ENCODE results near the gene STXBP1. TPM values are rescaled to one million over a fixed set of nuclear protein-coding genes. Genes with fewer than 3 reads are reported as not detected.

Gene STXBP1
- polyA plus RNA-seq, 2 of the 4 experiments (the other 2 are of a cell fraction), result 13.3 to 22.6 TPM

GRCh38 chr9:127690735-127691134, 78.7 kb downstream of the STXBP1 start:
- 91% methylated on average over 10 of the region's 10 CpGs for WGBS (ENCODE audit: missing lambda C conversion rate)
- POLR2A ChIA-PET, result no interaction called here

GRCh38 chr9:127692071-127692470, 80.0 kb downstream of the STXBP1 start:
- 91% methylated on average over 20 of the region's 20 CpGs for WGBS (ENCODE audit: missing lambda C conversion rate)
- Histone ChIP-seq H3K4me1 (no peaks in the 10 kb centered on the region), H3K4me3 (no peak overlapping the region), H3K4me2 (no peak overlapping the region), H3K9me3 (no peaks in the 10 kb centered on the region), H3K27ac (no peak overlapping the region)
- ATAC-seq (no peak), FAIRE-seq (no peak), DNase-seq (ENCODE audit: low read depth in 1 of 2, low spot score in 1 of 2) (no peak)
- ChIA-PET CTCF (interaction anchor here (1.0 to 3.2 kb wide), 4 partner anchors 10 to 229 kb away, joined by 4 to 13 read pairs (median 6); partner anchors contain the start of gene TOR2A), POLR2A (no interaction called here)
- TF ChIP-seq RAD21 (conservative IDR thresholded peaks at IDR 0.05 in 1 of 2, IDR thresholded peaks at IDR 0.05 in 1 of 2) (no peak), MAX (IDR thresholded peaks at IDR 0.05) (no peak), ZFP36 (IDR thresholded peaks at IDR 0.05; ENCODE audit: borderline replicate concordance, partially characterized antibody) (no peak), SMC3 (IDR thresholded peaks at IDR 0.05) (no peak), HES2 (IDR thresholded peaks at IDR 0.05) (no peak), JUNB (IDR thresholded peaks at IDR 0.05) (no peak), EP300 (IDR thresholded peaks at IDR 0.05) (no peak), TP53 (CRISPR knock-in tag; IDR thresholded peaks at IDR 0.05) (no peak), NFE2L2 (conservative IDR thresholded peaks at IDR 0.05; ENCODE audit: low read length) (no peak), PHF8 (IDR thresholded peaks at IDR 0.05; ENCODE audit: borderline replicate concordance, low read depth) (no peak)

More at GRCh38 chr9:127690735-127691134, 78.7 kb downstream of the STXBP1 start:
- CTCF ChIA-PET, result interaction anchor here (1.7 to 3.2 kb wide), 3 partner anchors 8 to 186 kb away, joined by 4 to 13 read pairs (median 7); partner anchors contain the start of gene TOR2A
- no peak overlapping the region for H3K27ac ChIP-seq
- FAIRE-seq (no peak), DNase-seq (ENCODE audit: low read depth in 1 of 2, low spot score in 1 of 2) (no peak), ATAC-seq (no peak)
- no peak overlapping the region for H3K4me3 ChIP-seq
- no peak overlapping the region for H3K4me2 ChIP-seq
- H3K9me3 ChIP-seq, result no peaks in the 10 kb centered on the region
- no peaks in the 10 kb centered on the region for H3K4me1 ChIP-seq
- TF ChIP-seq SMC3 (IDR thresholded peaks at IDR 0.05), result no peak
- TF ChIP-seq HOXB13 (CRISPR knock-in tag; IDR thresholded peaks at IDR 0.05; ENCODE audit: low read depth), result no peak
- no peak for TF ChIP-seq FOSB (CRISPR knock-in tag; IDR thresholded peaks at IDR 0.05)
- TF ChIP-seq CTCF (IDR thresholded peaks at IDR 0.05), result no peak
- no peak for TF ChIP-seq CHD4 (IDR thresholded peaks at IDR 0.05; ENCODE audit: borderline replicate concordance)
- no peak for TF ChIP-seq NPAS2 (CRISPR knock-in tag; IDR thresholded peaks at IDR 0.05; ENCODE audit: borderline replicate concordance)
- TF ChIP-seq ZSCAN20 (CRISPR knock-in tag; IDR thresholded peaks at IDR 0.05), result no peak
- no peak for TF ChIP-seq CHD2 (IDR thresholded peaks at IDR 0.05; ENCODE audit: low read length, partially characterized antibody)
- TF ChIP-seq EHF (CRISPR knock-in tag; IDR thresholded peaks at IDR 0.05), result no peak
- no peak for TF ChIP-seq JUNB (IDR thresholded peaks at IDR 0.05)
- TF ChIP-seq NFE2L2 (conservative IDR thresholded peaks at IDR 0.05; ENCODE audit: low read length), result no peak
- TF ChIP-seq MYC (IDR thresholded peaks at IDR 0.05; ENCODE audit: borderline replicate concordance, low read length), result no peak
- no peak for TF ChIP-seq FOSL2 (IDR thresholded peaks at IDR 0.05)
- no peak for TF ChIP-seq FOSL2 (CRISPR knock-in tag; IDR thresholded peaks at IDR 0.05)
- no peak for TF ChIP-seq TFCP2L1 (CRISPR knock-in tag; IDR thresholded peaks at IDR 0.05)
- no peak for TF ChIP-seq HDAC2 (IDR thresholded peaks at IDR 0.05)

GRCh38 chr9:127693143-127693542, 81.1 kb downstream of the STXBP1 start:
- Histone ChIP-seq H3K4me3 (no peak overlapping the region), H3K4me1 (no peaks in the 10 kb centered on the region), H3K4me2 (no peak overlapping the region), H3K9me3 (no peaks in the 10 kb centered on the region), H3K27ac (no peak overlapping the region)
- FAIRE-seq (no peak), ATAC-seq (no peak), DNase-seq (ENCODE audit: low read depth in 1 of 2, low spot score in 1 of 2) (no peak)
- TF ChIP-seq FOXS1 (CRISPR knock-in tag; IDR thresholded peaks at IDR 0.05), result no peak
- TF ChIP-seq CHD2 (IDR thresholded peaks at IDR 0.05; ENCODE audit: low read length, partially characterized antibody), result no peak
- TF ChIP-seq RCOR1 (IDR thresholded peaks at IDR 0.05; ENCODE audit: low read depth, low read length), result no peak
- no peak for TF ChIP-seq PBX3 (IDR thresholded peaks at IDR 0.05)
- TF ChIP-seq POLR2A (IDR thresholded peaks at IDR 0.05; ENCODE audit: low read length), result no peak
- TF ChIP-seq MAX (IDR thresholded peaks at IDR 0.05), result no peak
- no peak for TF ChIP-seq CBX8 (IDR thresholded peaks at IDR 0.05)
- TF ChIP-seq ZNF302 (CRISPR knock-in tag; IDR thresholded peaks at IDR 0.05), result no peak
- TF ChIP-seq EHF (CRISPR knock-in tag; IDR thresholded peaks at IDR 0.05), result no peak
- TF ChIP-seq ELK1 (IDR thresholded peaks at IDR 0.05; ENCODE audit: low read depth, low read length), result no peak
- TF ChIP-seq TFCP2L1 (CRISPR knock-in tag; IDR thresholded peaks at IDR 0.05), result no peak
- ChIA-PET POLR2A (no interaction called here), CTCF (interaction anchor here (0.6 to 3.2 kb wide), 4 partner anchors 11 to 228 kb away, joined by 3 to 13 read pairs (median 4); no protein-coding TSS in a partner anchor)
- whole genome bisulfite sequencing (ENCODE audit: missing lambda C conversion rate), result 72% methylated on average over 10 of the region's 10 CpGs
